ENCODE data around the gene STK24. TPM values are rescaled to one million over a fixed set of nuclear protein-coding genes. Genes with fewer than 3 reads are reported as not detected.

STK24 gene
- total and polyA plus RNA-seq, 2 donors (not counting 1 experiment from before 2014, with no cell fraction given), result 53.2 to 73.1 TPM

DNA sequence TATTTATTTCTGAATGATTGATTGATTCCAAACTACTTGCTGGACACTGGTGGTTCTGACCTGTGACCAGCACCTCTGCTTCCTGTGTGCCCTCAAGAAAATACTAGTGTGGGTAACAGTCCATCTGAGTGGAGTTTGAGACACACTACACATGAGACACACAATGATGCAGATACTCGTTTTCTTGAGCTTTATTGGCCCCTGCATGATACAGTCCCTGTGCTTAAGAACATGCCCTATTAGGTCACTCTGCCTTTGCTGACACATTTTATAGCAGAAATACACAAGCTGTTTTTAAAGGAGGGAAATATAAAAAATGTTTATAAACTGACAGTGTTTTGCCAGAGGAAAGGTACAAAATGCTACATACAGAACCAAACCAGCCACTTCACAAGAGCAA lies 126.9 kb downstream of the STK24 start:
- no peaks in the 10 kb centered on the region for H4K20me1 ChIP-seq (ENCODE audit: control insufficient read depth, extremely low read depth, insufficient read depth, low read length)
- no peaks in the 10 kb centered on the region for H3K9me3 ChIP-seq (ENCODE audit: control insufficient read depth, insufficient read depth, low read depth, low read length)
- peak in 1 of 2 donors; percentile 36 for DNase-seq (ENCODE audit: low read depth in 2 of 2)
- no peak overlapping the region for H3K4me3 ChIP-seq (replicated peaks in 1 of 4; ENCODE audit: control extremely low read depth in 1 of 4, insufficient read depth in 1 of 4, low read depth in 3 of 4, low read length in 4 of 4)
- peaks cover 19% of the 10 kb centered on the region for H3K36me3 ChIP-seq (ENCODE audit: control insufficient read depth, insufficient read depth, low read length)
- H3K79me2 ChIP-seq (ENCODE audit: control insufficient read depth, insufficient read depth, low read length), result peaks cover 3% of the 10 kb centered on the region
- H3K27me3 ChIP-seq (ENCODE audit: control insufficient read depth, insufficient read depth, low read length), result no peaks in the 10 kb centered on the region
- H3K4me2 ChIP-seq (ENCODE audit: extremely low read depth, insufficient read depth, low read length), result no peak overlapping the region
- TF ChIP-seq EZH2 (IDR thresholded peaks at IDR 0.05; ENCODE audit: low read length, missing control alignments), result no peak
- TF ChIP-seq, protein P1, sequence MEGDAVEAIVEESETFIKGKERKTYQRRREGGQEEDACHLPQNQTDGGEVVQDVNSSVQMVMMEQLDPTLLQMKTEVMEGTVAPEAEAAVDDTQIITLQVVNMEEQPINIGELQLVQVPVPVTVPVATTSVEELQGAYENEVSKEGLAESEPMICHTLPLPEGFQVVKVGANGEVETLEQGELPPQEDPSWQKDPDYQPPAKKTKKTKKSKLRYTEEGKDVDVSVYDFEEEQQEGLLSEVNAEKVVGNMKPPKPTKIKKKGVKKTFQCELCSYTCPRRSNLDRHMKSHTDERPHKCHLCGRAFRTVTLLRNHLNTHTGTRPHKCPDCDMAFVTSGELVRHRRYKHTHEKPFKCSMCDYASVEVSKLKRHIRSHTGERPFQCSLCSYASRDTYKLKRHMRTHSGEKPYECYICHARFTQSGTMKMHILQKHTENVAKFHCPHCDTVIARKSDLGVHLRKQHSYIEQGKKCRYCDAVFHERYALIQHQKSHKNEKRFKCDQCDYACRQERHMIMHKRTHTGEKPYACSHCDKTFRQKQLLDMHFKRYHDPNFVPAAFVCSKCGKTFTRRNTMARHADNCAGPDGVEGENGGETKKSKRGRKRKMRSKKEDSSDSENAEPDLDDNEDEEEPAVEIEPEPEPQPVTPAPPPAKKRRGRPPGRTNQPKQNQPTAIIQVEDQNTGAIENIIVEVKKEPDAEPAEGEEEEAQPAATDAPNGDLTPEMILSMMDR (conservative IDR thresholded peaks at IDR 0.05 in 1 of 2, IDR thresholded peaks at IDR 0.05 in 1 of 2; ENCODE audit: low read depth in 1 of 2, low read length in 2 of 2), result no peak
- peaks cover 11% of the 10 kb centered on the region for H3K4me1 ChIP-seq (ENCODE audit: control insufficient read depth, extremely low read depth, insufficient read depth, low read length)
- no peak overlapping the region for H3K27ac ChIP-seq (ENCODE audit: insufficient read depth, low read length)
- no peak overlapping the region for H3K9ac ChIP-seq (ENCODE audit: insufficient read depth, low read length)
- H2AFZ ChIP-seq (ENCODE audit: low read length), result no peak overlapping the region

DNA sequence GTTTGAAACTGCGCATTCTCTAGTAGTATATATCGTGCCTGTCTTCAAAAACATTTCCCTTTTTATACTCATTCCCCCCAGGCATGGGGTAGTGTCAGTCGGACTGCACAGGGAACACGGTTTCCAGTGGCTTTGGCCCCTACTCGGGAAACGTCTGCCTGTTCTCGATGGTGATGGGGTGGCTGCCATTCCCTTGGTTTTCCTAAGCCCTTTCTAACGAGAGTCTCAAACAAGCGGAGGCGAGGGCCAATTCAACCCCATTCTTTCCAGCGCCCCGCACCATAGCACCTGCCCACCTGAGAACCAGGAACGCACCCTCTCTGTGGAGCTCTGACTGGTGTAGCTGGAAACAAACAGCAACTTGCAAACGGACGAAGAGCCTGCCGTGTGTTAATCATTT lies 127.6 kb downstream of the STK24 start:
- Histone ChIP-seq H3K9me3 (ENCODE audit: control insufficient read depth, insufficient read depth, low read depth, low read length) (no peaks in the 10 kb centered on the region), H3K9ac (ENCODE audit: insufficient read depth, low read length) (no peak overlapping the region), H3K27ac (ENCODE audit: insufficient read depth, low read length) (no peak overlapping the region), H2AFZ (ENCODE audit: low read length) (no peak overlapping the region), H3K4me1 (ENCODE audit: control insufficient read depth, extremely low read depth, insufficient read depth, low read length) (peaks cover 6% of the 10 kb centered on the region), H3K27me3 (ENCODE audit: control insufficient read depth, insufficient read depth, low read length) (no peaks in the 10 kb centered on the region), H3K36me3 (ENCODE audit: control insufficient read depth, insufficient read depth, low read length) (peaks cover 21% of the 10 kb centered on the region), H4K20me1 (ENCODE audit: control insufficient read depth, extremely low read depth, insufficient read depth, low read length) (no peaks in the 10 kb centered on the region), H3K4me3 (replicated peaks in 1 of 4; ENCODE audit: control extremely low read depth in 1 of 4, insufficient read depth in 1 of 4, low read depth in 3 of 4, low read length in 4 of 4) (no peak overlapping the region), H3K79me2 (ENCODE audit: control insufficient read depth, insufficient read depth, low read length) (peaks cover 3% of the 10 kb centered on the region), H3K4me2 (ENCODE audit: extremely low read depth, insufficient read depth, low read length) (no peak overlapping the region)
- no peak for TF ChIP-seq EZH2 (IDR thresholded peaks at IDR 0.05; ENCODE audit: low read length, missing control alignments)
- TF ChIP-seq, protein P1 (conservative IDR thresholded peaks at IDR 0.05 in 1 of 2, IDR thresholded peaks at IDR 0.05 in 1 of 2; ENCODE audit: low read depth in 1 of 2, low read length in 2 of 2), result no peak
- DNase-seq (ENCODE audit: low read depth in 2 of 2), result no peak

DNA sequence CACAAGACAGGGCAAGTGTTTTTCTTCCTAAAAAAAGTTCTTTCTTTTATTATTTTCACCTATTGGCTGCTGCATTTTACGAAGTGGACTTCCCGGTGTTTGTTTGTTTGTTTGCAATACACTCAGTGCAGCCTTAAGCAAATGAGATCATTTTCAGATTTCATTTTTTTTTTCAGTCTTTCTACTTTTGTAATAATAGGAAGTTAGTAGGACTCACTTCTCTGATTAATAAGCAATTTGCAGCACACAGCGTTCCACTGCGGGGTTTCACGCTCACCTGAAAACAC lies 128.3 kb downstream of the STK24 start:
- H3K79me2 ChIP-seq (ENCODE audit: control insufficient read depth, insufficient read depth, low read length), result peaks cover 3% of the 10 kb centered on the region
- H3K9me3 ChIP-seq (ENCODE audit: control insufficient read depth, insufficient read depth, low read depth, low read length), result no peaks in the 10 kb centered on the region
- TF ChIP-seq, protein P1 (conservative IDR thresholded peaks at IDR 0.05 in 1 of 2, IDR thresholded peaks at IDR 0.05 in 1 of 2; ENCODE audit: low read depth in 1 of 2, low read length in 2 of 2), result no peak
- TF ChIP-seq EZH2 (IDR thresholded peaks at IDR 0.05; ENCODE audit: low read length, missing control alignments), result no peak
- no peak overlapping the region for H3K9ac ChIP-seq (ENCODE audit: insufficient read depth, low read length)
- no peaks in the 10 kb centered on the region for H3K27me3 ChIP-seq (ENCODE audit: control insufficient read depth, insufficient read depth, low read length)
- H3K4me3 ChIP-seq (replicated peaks in 1 of 4; ENCODE audit: control extremely low read depth in 1 of 4, insufficient read depth in 1 of 4, low read depth in 3 of 4, low read length in 4 of 4), result no peak overlapping the region
- no peak overlapping the region for H3K4me2 ChIP-seq (ENCODE audit: extremely low read depth, insufficient read depth, low read length)
- peaks cover 22% of the 10 kb centered on the region for H3K36me3 ChIP-seq (ENCODE audit: control insufficient read depth, insufficient read depth, low read length)
- H4K20me1 ChIP-seq (ENCODE audit: control insufficient read depth, extremely low read depth, insufficient read depth, low read length), result no peaks in the 10 kb centered on the region
- H3K4me1 ChIP-seq (ENCODE audit: control insufficient read depth, extremely low read depth, insufficient read depth, low read length), result peaks cover 8% of the 10 kb centered on the region
- H3K27ac ChIP-seq (ENCODE audit: insufficient read depth, low read length), result no peak overlapping the region
- no peak overlapping the region for H2AFZ ChIP-seq (ENCODE audit: low read length)
- no peak for DNase-seq (ENCODE audit: low read depth in 2 of 2)
